Measurements from ENCODE around the gene CFAP251.

DNA sequence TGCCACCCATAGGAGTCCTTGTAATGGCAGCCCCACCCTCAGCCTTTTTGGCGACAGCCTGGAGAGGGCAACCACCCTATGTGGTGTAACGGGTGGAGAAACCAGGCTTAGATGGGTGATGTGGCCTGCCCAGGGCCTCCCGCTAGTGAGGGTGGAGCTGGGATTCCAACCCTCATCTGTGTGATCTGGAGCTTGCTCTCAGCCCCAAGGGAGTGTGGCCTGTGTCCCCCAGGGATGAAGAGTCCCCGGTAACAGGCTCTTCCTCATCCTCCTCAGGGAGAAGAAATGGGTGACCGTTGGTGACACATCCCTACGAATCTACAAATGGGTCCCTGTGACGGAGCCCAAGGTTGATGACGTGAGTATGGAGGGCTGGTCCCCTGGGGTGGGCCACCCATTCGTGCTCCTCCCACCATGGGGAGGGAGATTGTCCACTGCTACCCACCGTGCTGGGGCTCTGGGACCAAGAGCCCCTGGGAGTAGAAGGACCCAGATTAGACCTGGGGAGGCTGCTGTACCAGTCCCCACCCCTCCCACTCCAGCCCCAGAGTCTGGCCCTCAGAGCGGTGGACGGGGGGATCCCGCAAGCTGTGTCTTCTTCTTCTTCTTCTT, 112.1 kb downstream of the CFAP251 start:
- TF ChIP-seq, protein P1, sequence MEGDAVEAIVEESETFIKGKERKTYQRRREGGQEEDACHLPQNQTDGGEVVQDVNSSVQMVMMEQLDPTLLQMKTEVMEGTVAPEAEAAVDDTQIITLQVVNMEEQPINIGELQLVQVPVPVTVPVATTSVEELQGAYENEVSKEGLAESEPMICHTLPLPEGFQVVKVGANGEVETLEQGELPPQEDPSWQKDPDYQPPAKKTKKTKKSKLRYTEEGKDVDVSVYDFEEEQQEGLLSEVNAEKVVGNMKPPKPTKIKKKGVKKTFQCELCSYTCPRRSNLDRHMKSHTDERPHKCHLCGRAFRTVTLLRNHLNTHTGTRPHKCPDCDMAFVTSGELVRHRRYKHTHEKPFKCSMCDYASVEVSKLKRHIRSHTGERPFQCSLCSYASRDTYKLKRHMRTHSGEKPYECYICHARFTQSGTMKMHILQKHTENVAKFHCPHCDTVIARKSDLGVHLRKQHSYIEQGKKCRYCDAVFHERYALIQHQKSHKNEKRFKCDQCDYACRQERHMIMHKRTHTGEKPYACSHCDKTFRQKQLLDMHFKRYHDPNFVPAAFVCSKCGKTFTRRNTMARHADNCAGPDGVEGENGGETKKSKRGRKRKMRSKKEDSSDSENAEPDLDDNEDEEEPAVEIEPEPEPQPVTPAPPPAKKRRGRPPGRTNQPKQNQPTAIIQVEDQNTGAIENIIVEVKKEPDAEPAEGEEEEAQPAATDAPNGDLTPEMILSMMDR (IDR thresholded peaks at IDR 0.05): no peak
- no peak for TF ChIP-seq POLR2A (IDR thresholded peaks at IDR 0.05)

Measured in esophagus squamous epithelium (tissue), 4 donors.